Endothelial cell of umbilical vein (primary cell): ENCODE data around the gene TMOD4.

Experiments
- EZH2 ChIP-seq: IDR thresholded peaks from 2 replicates; pipeline ENCODE4 v1.6.1; 2012; ENCODE audit warnings: borderline replicate concordance, low read depth, mild to moderate bottlenecking, moderate library complexity, low read length, inconsistent platforms; ENCODE audit not compliant: severe bottlenecking
- TF ChIP-seq, protein P1 (sequence below), 2 donors: IDR thresholded peaks; 1 replicate in 1 of 2; 2 replicates in 1 of 2; pipeline ENCODE4 v1.5.1; 2011; ENCODE audit warnings: low read length in 2 of 2, mild to moderate bottlenecking in 2 of 2, moderate library complexity in 2 of 2, control low read depth in 1 of 2, inconsistent platforms in 1 of 2, low read depth in 1 of 2; ENCODE audit not compliant: insufficient read depth in 1 of 2; ENCODE audit errors: extremely low read depth in 1 of 2

DNA sequence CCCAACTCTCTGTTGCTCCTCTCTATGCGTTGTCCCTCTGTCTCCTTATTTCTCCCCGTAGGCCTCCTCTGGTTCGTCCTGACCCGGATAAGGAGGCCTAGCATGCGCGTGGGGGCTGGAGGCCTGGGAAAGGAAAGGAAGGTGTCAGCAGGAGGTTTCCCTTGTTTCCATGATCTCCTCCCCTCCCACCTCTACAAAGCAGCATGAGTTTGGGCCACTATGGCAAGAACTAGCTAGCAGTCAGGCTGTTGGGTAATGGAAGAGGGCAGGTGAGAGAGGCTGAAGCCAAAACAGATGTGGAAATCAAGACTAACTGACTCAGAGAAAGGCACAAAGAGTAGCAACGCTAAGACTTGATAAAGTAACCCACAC is 28.7 kb downstream of the TMOD4 start:
- TF ChIP-seq, protein P1, sequence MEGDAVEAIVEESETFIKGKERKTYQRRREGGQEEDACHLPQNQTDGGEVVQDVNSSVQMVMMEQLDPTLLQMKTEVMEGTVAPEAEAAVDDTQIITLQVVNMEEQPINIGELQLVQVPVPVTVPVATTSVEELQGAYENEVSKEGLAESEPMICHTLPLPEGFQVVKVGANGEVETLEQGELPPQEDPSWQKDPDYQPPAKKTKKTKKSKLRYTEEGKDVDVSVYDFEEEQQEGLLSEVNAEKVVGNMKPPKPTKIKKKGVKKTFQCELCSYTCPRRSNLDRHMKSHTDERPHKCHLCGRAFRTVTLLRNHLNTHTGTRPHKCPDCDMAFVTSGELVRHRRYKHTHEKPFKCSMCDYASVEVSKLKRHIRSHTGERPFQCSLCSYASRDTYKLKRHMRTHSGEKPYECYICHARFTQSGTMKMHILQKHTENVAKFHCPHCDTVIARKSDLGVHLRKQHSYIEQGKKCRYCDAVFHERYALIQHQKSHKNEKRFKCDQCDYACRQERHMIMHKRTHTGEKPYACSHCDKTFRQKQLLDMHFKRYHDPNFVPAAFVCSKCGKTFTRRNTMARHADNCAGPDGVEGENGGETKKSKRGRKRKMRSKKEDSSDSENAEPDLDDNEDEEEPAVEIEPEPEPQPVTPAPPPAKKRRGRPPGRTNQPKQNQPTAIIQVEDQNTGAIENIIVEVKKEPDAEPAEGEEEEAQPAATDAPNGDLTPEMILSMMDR (IDR thresholded peaks at IDR 0.05; ENCODE audit: extremely low read depth in 1 of 2, insufficient read depth in 1 of 2, low read depth in 1 of 2, low read length in 2 of 2): no peak
- TF ChIP-seq EZH2: no peak
